GM21390 (cell line): ENCODE measurements around the gene SP9.

Source experiments
- ATAC-seq: cut with Tn5 transposase; IDR thresholded peaks from one replicate; pipeline ENCODE4 v1.9.1; 2021; ENCODE audit not compliant: unreplicated experiment

The SP9 gene

GRCh38 chr2:174333372-174334277 lies 1.1 kb upstream of the SP9 start:
- ATAC-seq = no peak

GRCh38 chr2:174334278-174334715 lies 457 bp upstream of the SP9 start:
- no peak for ATAC-seq

- no peak for ATAC-seq
These were observed 667 bp downstream of the SP9 start for GRCh38 chr2:174335254-174335987.

DNA sequence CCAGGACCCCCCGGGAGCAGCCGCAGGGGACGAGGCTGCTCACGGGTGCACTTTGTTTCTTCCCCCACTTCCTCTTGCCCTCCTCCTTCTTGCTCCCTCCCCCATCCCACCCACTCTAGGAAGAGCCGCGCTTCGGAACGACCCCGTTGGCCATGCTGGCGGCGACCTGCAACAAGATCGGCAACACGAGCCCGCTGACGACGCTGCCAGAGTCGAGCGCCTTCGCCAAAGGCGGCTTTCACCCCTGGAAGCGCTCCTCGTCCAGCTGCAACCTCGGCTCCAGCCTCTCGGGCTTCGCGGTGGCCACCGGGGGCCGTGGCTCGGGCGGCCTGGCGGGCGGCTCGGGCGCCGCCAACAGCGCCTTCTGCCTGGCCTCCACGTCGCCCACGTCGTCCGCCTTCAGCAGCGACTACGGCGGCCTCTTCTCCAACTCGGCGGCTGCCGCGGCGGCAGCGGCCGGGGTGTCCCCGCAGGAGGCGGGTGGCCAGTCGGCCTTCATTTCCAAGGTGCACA lies 1.3 kb downstream of the SP9 start:
- no peak for ATAC-seq

DNA sequence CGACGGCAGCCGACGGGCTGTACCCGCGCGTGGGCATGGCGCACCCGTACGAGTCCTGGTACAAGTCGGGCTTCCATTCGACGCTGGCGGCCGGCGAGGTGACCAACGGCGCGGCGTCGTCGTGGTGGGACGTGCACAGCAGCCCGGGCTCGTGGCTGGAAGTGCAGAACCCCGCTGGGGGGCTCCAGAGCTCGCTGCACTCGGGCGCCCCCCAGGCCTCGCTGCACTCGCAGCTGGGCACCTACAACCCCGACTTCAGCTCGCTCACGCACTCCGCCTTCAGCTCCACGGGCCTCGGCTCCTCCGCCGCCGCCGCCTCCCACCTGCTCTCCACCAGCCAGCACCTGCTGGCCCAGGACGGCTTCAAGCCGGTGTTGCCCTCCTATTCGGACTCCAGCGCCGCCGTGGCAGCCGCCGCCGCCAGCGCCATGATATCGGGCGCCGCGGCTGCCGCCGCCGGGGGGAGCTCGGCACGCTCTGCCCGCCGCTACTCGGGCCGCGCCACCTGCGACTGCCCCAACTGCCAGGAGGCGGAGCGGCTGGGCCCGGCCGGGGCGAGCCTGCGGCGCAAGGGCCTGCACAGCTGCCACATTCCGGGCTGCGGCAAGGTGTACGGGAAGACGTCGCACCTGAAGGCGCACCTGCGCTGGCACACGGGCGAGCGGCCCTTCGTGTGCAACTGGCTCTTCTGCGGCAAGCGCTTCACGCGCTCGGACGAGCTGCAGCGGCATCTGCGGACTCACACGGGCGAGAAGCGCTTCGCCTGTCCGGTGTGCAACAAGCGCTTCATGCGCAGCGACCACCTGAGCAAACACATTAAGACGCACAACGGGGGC lies 2.0 kb downstream of the SP9 start:
- ATAC-seq = peak; percentile 46

DNA sequence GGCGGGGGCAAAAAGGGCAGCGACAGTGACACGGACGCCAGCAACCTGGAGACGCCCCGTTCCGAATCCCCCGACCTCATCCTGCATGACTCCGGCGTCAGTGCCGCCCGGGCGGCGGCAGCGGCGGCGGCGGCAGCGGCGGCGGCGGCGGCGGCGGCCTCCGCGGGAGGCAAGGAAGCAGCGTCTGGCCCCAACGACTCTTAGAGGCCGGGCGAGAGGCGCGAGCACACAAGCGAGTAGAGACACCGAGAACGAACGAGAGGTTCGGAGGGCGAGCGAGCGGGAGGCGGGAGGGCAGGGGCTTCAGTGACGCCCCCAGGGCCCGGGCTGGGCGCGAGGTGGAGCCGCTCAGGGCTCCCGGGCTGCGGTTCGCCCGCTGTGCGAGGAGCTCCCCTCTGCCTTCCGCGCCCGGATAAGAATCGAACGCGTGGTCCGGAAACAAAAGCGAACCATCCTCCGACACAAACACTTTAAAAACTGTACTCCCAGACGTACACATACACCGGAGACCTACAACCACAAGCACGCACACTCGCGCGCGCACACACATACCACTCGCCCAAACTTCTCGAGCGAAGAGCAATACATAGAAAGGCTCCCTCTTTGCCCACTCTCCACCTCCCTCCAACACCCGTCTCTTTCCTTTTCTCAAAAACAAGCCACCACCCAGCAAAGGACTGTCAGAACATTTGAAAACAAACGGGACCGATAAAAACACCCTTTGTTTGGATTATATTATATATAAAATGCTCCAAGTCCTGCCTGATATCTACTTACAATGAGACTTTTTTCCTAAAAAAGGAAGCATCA lies 2.8 kb downstream of the SP9 start:
- no peak for ATAC-seq

- no peak for ATAC-seq
These were observed 3.4 kb downstream of the SP9 start for GRCh38 chr2:174338147-174338605.

DNA sequence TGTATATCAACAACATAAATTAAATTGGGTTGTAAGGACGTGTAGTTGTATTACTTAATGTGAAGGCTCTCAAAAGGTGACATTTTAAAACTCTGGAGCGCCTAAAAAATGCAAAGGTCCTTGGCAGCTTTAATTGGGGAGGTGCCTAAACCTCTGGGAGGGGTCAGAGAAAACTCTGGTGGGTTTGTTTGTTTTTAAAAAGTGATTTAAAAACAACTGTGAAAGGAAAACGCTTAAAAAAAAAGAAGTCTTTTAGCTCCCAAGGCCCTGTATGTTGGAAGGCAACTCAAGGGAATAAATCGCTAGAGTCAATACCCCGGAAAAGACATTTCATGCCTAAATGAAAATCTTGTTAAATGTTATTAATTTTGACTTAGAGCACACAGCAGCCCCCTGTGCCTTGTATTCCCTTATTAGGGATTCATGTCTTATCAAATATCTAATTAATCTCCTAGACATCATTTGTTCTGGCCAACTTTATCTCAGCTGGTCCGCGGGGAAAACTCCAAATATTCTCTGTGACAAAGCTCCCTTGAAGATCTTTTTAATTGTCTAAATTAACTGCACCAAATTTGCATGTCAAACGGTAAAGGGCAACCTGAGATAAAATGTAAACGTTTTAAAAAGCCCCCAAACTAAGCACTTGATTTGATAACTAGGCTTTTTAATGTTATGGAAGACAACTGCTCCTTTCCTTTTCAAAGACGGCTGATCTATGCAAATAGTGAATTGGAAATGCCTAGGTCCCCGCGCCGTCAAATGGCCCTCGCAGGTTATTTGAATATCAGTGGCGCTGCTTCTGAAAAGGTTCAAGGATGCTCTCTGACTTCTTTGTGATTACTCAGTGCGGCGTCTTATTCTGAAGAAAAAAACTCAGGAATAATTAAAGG lies 4.2 kb downstream of the SP9 start:
- no peak for ATAC-seq

GRCh38 chr2:174339561-174340399 lies 5.0 kb downstream of the SP9 start:
- ATAC-seq = no peak

- ATAC-seq = no peak
These were observed 5.9 kb downstream of the SP9 start for GRCh38 chr2:174340400-174341292.

GRCh38 chr2:174341293-174341994 lies 6.7 kb downstream of the SP9 start:
- ATAC-seq = peak; percentile 52

DNA sequence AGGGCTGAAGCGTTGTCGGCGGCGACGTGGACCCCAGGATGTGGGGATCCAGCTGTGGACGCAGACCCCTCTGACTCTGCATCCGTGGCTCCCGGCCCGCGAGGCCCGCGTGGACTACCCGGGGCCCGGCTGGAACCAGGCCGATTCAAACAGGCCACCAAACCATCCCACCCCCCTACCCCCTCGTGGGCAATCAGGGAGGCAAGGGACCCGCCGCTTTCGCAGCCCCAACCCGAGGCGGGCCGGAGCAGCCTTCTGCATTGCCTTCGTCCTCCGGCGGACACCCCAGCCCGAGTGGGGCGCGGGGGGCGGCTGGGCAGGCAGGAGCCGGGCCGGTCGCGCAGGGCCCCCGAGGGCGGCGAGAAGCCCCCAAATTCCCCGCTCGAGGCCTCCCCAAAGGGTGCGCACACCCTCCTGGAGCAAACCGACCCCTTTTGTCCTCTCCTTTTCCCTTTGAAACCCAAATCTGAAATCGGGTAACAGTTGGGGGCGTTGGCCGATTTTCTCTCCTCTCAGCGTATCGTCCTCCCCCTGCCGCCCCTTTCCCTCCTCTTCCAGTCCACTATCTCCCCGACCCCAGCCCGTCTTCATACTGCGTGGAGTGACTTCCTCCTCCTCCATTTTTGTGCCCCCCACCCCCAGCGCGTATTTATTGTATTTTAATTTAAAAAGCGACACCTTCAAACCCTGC lies 7.4 kb downstream of the SP9 start:
- no peak for ATAC-seq

DNA sequence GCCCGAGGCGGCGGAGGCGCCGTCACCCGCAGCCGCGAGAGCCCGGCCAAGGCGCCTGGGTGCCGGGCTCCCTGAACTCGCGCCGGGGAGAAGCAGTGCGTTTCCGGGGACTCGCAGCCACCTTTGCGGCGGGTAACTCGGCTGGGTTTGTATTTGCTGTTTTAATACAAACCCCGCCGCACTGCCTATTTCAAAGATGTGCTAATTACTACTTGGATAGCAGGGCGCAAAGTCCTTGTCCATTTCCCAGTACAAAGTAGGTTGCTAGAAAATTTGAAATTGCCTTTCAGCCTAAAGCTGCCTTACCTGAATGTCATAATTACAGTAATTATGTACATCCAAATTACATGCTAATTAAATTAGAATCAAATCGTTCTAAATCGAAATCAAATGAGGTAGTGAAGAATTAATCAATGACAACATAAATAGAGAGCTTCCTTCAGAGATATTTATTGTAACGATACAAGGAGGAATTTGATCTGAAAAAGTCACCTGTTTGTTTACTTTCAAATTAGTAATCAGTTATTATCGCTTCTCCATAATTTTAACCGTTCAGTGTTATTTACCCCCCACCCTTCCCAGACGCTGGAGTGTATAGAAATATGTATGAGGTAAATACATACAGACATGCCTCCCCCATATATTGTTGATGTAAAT lies 8.1 kb downstream of the SP9 start:
- ATAC-seq = no peak

DNA sequence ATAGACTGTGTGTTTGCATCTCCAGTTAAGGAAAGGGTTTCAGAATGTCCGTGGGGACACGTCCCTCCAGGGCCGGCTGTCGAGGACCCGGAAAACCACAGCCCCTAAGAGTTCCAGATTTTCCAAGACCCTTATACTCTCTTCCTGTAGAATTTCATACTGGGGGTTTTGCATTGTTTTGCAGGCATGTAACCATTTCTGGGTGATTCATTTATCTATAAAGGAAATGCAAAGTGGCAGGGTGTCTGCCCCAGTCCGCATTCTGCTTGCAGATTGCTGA lies 8.5 kb downstream of the SP9 start:
- no peak for ATAC-seq

- no peak for ATAC-seq
These were observed 9.1 kb downstream of the SP9 start for GRCh38 chr2:174343623-174344455.
